HepG2 (cell line): ENCODE measurements around the gene SLAIN2. TPM values are rescaled to one million over a fixed set of nuclear protein-coding genes. Genes with fewer than 3 reads are reported as not detected.
A peak's percentile ranks its signal among the peaks of the same experiment; 100 is the strongest.

Experiments
- CBX1 ChIP-seq: IDR thresholded peaks from one replicate; pipeline ENCODE4 v1.6.1; 2016; ENCODE audit warnings: antibody characterized with exemption, low read depth
- ERF ChIP-seq: IDR thresholded peaks from 2 replicates; pipeline ENCODE4 v1.6.1; 2018; ENCODE audit warnings: missing biosample characterization, missing genetic modification reagents
- FIP1L1 ChIP-seq: fragments of 200-400 bp; formaldehyde crosslinking; IDR thresholded peaks from 2 replicates; pipeline ENCODE4 v1.6.1; 2018; ENCODE audit warnings: low read depth, mild to moderate bottlenecking, low read length, moderate library complexity, borderline replicate concordance; ENCODE audit not compliant: insufficient read depth
- GPN1 ChIP-seq: sonication (generic); formaldehyde crosslinking; IDR thresholded peaks from 2 replicates; pipeline ENCODE4 v1.5.1; 2020; ENCODE audit warnings: missing genetic modification reagents, borderline replicate concordance
- HNRNPK ChIP-seq: fragments of 200-400 bp; formaldehyde crosslinking; IDR thresholded peaks from 2 replicates; pipeline ENCODE4 v1.6.1; 2018; ENCODE audit warnings: low read length, low read depth, moderate library complexity, mild to moderate bottlenecking; ENCODE audit not compliant: poor library complexity, severe bottlenecking
- MAX ChIP-seq: IDR thresholded peaks from 2 replicates; pipeline ENCODE4 v1.6.1; 2012; ENCODE audit warnings: inconsistent platforms
- MED8 ChIP-seq: sonication (generic); formaldehyde crosslinking; IDR thresholded peaks from 2 replicates; pipeline ENCODE4 v1.8.1; 2023; ENCODE audit warnings: mild to moderate bottlenecking, missing genetic modification reagents; ENCODE audit not compliant: insufficient replicate concordance
- PLSCR1 ChIP-seq: sonication (generic); formaldehyde crosslinking; IDR thresholded peaks from 2 replicates; pipeline ENCODE4 v1.5.0; 2020; ENCODE audit warnings: missing genetic modification reagents, mild to moderate bottlenecking, borderline replicate concordance
- PRDM4 ChIP-seq: sonication (generic); formaldehyde crosslinking; IDR thresholded peaks from 2 replicates; pipeline ENCODE4 v1.9.0; 2021; ENCODE audit warnings: missing genetic modification reagents, borderline replicate concordance
- RARG ChIP-seq: sonication (generic); formaldehyde crosslinking; IDR thresholded peaks from 2 replicates; pipeline ENCODE4 v1.4.0; 2020; ENCODE audit warnings: low read depth, mild to moderate bottlenecking, missing genetic modification reagents
- ZBTB42 ChIP-seq: sonication (generic); formaldehyde crosslinking; IDR thresholded peaks from 2 replicates; pipeline ENCODE4 v1.5.0; 2020; ENCODE audit warnings: mild to moderate bottlenecking, missing genetic modification reagents
- ZNF329 ChIP-seq: sonication (generic); formaldehyde crosslinking; IDR thresholded peaks from 2 replicates; pipeline ENCODE4 v1.9.0; 2021; ENCODE audit warnings: low read depth, mild to moderate bottlenecking, missing genetic modification reagents
- ZNF564 ChIP-seq: sonication (generic); formaldehyde crosslinking; IDR thresholded peaks from 2 replicates; pipeline ENCODE4 v1.8.1; 2023; ENCODE audit warnings: mild to moderate bottlenecking, missing genetic modification reagents
- ZNF598 ChIP-seq: sonication (generic); formaldehyde crosslinking; IDR thresholded peaks from 2 replicates; pipeline ENCODE4 v1.5.1; 2020; ENCODE audit warnings: mild to moderate bottlenecking, missing genetic modification reagents, borderline replicate concordance
- ZZZ3 ChIP-seq: sonication (generic); formaldehyde crosslinking; IDR thresholded peaks from 2 replicates; pipeline ENCODE4 v1.4.0; 2020; ENCODE audit warnings: missing genetic modification reagents, mild to moderate bottlenecking, borderline replicate concordance
- polyA plus RNA-seq, 8 experiments: library from polyadenylated mRNA; depleted of rRNA in 3 of 8; stranded (reverse) in 7 of 8; unstranded in 1 of 8; fragments of >200 nt; fragmentation: Illumina TruSeq in 4 of 8; extraction: Trizol in 4 of 8; gene quantifications; 2 replicates each; pipeline versions ENCODE4 v1.2.1 to v1.2.3, GENCODE V29; 2011 to 2016; ENCODE audit warnings: low read depth in 4 of 8, missing spikeins in 1 of 8, mixed read lengths in 1 of 8; ENCODE audit not compliant: insufficient read depth in 1 of 8
- total RNA-seq, 5 experiments: library from RNA; depleted of rRNA; stranded (reverse); fragments of >200 nt; fragmentation: Illumina TruSeq; extraction: Trizol; gene quantifications; 2 replicates each; pipeline ENCODE4 v1.2.3, GENCODE V29; 2016; ENCODE audit warnings: low read depth in 1 of 5
- TF ChIP-seq, protein P1 (sequence below): sonication (generic); formaldehyde crosslinking; IDR thresholded peaks from one replicate; pipeline ENCODE4 v1.5.1; 2020; ENCODE audit warnings: mild to moderate bottlenecking, missing genetic modification reagents; ENCODE audit errors: not compliant biosample characterization

SLAIN2 gene
- total and polyA plus RNA-seq, 2 of the 13 experiments (the other 11 are each of a cell fraction or from before 2014, with no cell fraction given), result 20.7 to 22.5 TPM

DNA sequence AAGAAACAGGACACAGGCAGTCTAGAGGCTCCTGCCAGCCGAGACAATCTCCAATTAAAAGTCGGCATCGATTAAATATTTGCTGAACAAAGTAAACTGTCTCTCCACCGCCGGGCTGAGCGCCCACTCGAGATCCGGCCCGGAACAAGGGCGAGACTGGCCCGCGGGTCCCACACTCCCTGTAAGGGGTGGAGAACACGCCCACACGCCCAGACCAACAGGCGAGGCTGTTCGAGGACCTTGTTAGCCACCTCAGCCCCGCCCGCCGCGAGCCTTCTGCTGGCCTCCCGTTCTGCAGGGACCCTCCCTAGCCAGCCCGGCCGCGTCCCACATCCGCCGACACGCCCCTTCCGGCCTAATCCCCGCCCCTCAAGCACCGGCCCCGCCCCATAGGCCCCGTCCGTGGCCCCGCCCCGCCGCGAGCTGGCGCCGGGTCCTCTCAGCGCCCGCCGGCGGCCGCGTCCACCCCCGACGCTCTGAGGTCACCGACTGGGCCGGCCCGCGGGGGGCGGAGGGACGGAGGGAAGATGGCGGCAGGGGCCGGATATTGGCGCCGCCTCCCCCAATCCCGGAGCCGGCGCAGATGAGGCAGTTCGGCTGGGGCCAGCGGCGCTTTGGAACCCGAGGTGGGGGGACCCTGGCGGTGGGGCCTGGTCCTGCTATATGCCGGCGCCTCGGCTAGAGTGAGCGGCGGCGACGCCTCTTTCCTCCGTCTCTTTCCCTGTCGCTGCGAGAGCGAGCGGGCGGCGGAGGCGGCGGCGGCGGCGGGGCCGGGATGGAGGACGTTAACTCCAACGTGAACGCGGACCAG lies at the start of gene SLAIN2 (continued):
- no peak for TF ChIP-seq HNRNPK
- no peak for TF ChIP-seq PRDM4
- no peak for TF ChIP-seq ZZZ3
- TF ChIP-seq PLSCR1 (CRISPR knock-in tag), result no peak
- TF ChIP-seq ERF, result peak; percentile 36; the same call in 1 of the 2 replicates
- TF ChIP-seq, protein P1, sequence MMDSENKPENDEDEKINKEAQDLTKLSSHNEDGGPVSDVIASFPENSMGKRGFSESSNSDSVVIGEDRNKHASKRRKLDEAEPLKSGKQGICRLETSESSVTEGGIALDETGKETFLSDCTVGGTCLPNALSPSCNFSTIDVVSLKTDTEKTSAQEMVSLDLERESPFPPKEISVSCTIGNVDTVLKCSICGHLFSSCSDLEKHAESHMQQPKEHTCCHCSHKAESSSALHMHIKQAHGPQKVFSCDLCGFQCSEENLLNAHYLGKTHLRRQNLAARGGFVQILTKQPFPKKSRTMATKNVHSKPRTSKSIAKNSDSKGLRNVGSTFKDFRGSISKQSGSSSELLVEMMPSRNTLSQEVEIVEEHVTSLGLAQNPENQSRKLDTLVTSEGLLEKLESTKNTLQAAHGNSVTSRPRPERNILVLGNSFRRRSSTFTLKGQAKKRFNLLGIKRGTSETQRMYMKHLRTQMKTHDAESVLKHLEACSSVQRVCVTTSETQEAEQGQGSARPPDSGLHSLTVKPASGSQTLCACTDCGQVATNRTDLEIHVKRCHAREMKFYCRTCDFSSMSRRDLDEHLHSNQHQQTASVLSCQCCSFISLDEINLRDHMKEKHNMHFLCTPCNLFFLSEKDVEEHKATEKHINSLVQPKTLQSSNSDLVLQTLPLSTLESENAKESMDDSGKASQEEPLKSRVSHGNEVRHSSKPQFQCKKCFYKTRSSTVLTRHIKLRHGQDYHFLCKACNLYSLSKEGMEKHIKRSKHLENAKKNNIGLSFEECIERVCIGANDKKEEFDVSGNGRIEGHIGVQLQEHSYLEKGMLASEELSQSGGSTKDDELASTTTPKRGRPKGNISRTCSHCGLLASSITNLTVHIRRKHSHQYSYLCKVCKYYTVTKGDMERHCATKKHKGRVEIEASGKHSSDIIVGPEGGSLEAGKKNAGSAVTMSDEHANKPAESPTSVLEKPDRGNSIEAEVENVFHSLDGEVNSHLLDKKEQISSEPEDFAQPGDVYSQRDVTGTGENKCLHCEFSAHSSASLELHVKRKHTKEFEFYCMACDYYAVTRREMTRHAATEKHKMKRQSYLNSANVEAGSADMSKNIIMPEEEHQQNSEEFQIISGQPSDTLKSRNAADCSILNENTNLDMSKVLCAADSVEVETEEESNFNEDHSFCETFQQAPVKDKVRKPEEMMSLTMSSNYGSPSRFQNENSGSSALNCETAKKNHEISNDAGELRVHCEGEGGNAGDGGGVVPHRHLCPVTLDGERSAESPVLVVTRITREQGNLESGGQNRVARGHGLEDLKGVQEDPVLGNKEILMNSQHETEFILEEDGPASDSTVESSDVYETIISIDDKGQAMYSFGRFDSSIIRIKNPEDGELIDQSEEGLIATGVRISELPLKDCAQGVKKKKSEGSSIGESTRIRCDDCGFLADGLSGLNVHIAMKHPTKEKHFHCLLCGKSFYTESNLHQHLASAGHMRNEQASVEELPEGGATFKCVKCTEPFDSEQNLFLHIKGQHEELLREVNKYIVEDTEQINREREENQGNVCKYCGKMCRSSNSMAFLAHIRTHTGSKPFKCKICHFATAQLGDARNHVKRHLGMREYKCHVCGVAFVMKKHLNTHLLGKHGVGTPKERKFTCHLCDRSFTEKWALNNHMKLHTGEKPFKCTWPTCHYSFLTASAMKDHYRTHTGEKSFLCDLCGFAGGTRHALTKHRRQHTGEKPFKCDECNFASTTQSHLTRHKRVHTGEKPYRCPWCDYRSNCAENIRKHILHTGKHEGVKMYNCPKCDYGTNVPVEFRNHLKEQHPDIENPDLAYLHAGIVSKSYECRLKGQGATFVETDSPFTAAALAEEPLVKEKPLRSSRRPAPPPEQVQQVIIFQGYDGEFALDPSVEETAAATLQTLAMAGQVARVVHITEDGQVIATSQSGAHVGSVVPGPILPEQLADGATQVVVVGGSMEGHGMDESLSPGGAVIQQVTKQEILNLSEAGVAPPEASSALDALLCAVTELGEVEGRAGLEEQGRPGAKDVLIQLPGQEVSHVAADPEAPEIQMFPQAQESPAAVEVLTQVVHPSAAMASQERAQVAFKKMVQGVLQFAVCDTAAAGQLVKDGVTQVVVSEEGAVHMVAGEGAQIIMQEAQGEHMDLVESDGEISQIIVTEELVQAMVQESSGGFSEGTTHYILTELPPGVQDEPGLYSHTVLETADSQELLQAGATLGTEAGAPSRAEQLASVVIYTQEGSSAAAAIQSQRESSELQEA, result no peak
- no peak for TF ChIP-seq CBX1
- no peak for TF ChIP-seq ZNF598 (CRISPR knock-in tag)
- no peak for TF ChIP-seq GPN1 (CRISPR knock-in tag)
- TF ChIP-seq MED8 (CRISPR knock-in tag), result no peak
- TF ChIP-seq FIP1L1, result no peak
- TF ChIP-seq ZBTB42, result no peak
- no peak; the same call in 1 of the 2 replicates for TF ChIP-seq ZNF564 (CRISPR knock-in tag)
- peak; percentile 64; the same call in 1 of the 2 replicates for TF ChIP-seq MAX
- no peak for TF ChIP-seq RARG (CRISPR knock-in tag)
- peak; percentile 32; the same call in 1 of the 2 replicates for TF ChIP-seq ZNF329
